Muscle layer of duodenum (tissue), 2 donors: ENCODE data around the gene UQCC5.
"Not testable (repeated sequence)": the region's sequence is repeated elsewhere in the genome, so short reads cannot be mapped to it uniquely, and the experiment has no call there.

Experiments used
- H3K27ac ChIP-seq: one replicate; pipeline ENCODE4 v1.7.0; 2013; ENCODE audit warnings: mild to moderate bottlenecking, low read length
- H3K27me3 ChIP-seq: one replicate; pipeline ENCODE4 v1.7.0; 2013; ENCODE audit warnings: low read depth, mild to moderate bottlenecking, control low read depth, low read length
- H3K36me3 ChIP-seq, 2 donors: one replicate each; pipeline ENCODE4 v1.7.0; 2013; ENCODE audit warnings: low read length in 2 of 2, control low read depth in 1 of 2, mild to moderate bottlenecking in 1 of 2; ENCODE audit not compliant: insufficient read depth in 2 of 2, control insufficient read depth in 1 of 2
- H3K4me1 ChIP-seq, 2 donors: one replicate each; pipeline ENCODE4 v1.7.0; 2013; ENCODE audit warnings: low read length in 2 of 2, mild to moderate bottlenecking in 2 of 2, control low read depth in 1 of 2, moderate library complexity in 1 of 2; ENCODE audit not compliant: insufficient read depth in 2 of 2, control insufficient read depth in 1 of 2
- H3K4me3 ChIP-seq, 2 donors: one replicate each; pipeline ENCODE4 v1.7.0; 2013; ENCODE audit warnings: low read length in 2 of 2, low read depth in 1 of 2, mild to moderate bottlenecking in 1 of 2
- H3K9me3 ChIP-seq, 2 donors: one replicate each; pipeline ENCODE4 v1.7.0; 2013; ENCODE audit warnings: low read length in 2 of 2, control low read depth in 1 of 2, mild to moderate bottlenecking in 1 of 2; ENCODE audit not compliant: control insufficient read depth in 1 of 2
- donor health status: healthy.

The UQCC5 gene

GRCh38 chr3:52525680-52526561 is 10.5 kb upstream of the UQCC5 start:
- peaks cover 0 to 9% of the 10 kb centered on the region in 2 donors for H3K36me3 ChIP-seq
- H3K27me3 ChIP-seq, result no peaks in the 10 kb centered on the region
- no peaks in the 10 kb centered on the region for H3K4me1 ChIP-seq
- no peak overlapping the region for H3K4me3 ChIP-seq
- H3K27ac ChIP-seq, result no peak overlapping the region
- H3K9me3 ChIP-seq, result no peaks in the 10 kb centered on the region

GRCh38 chr3:52526671-52527038 is 9.8 kb upstream of the UQCC5 start:
- not testable (repeated sequence) for H3K27ac ChIP-seq, H3K36me3 ChIP-seq, H3K9me3 ChIP-seq, H3K4me1 ChIP-seq, H3K27me3 ChIP-seq, H3K4me3 ChIP-seq

- H3K27ac ChIP-seq, result no peak overlapping the region
- peaks cover 0 to 9% of the 10 kb centered on the region in 2 donors for H3K36me3 ChIP-seq
- peaks cover 0 to under 1% of the 10 kb centered on the region in 2 donors for H3K4me1 ChIP-seq
- no peak overlapping the region for H3K4me3 ChIP-seq
- H3K9me3 ChIP-seq, result no peaks in the 10 kb centered on the region
- H3K27me3 ChIP-seq, result no peaks in the 10 kb centered on the region
These were observed 9.2 kb upstream of the UQCC5 start for GRCh38 chr3:52527039-52527731.

GRCh38 chr3:52527732-52528585 is 8.4 kb upstream of the UQCC5 start:
- no peaks in the 10 kb centered on the region for H3K27me3 ChIP-seq
- no peaks in the 10 kb centered on the region for H3K9me3 ChIP-seq
- peaks cover 0 to 8% of the 10 kb centered on the region in 2 donors for H3K4me1 ChIP-seq
- H3K36me3 ChIP-seq, result peaks cover 0 to 9% of the 10 kb centered on the region in 2 donors
- H3K27ac ChIP-seq, result no peak overlapping the region
- H3K4me3 ChIP-seq, result no peak overlapping the region

GRCh38 chr3:52528586-52529375 is 7.6 kb upstream of the UQCC5 start:
- H3K4me3 ChIP-seq, result no peak overlapping the region
- H3K4me1 ChIP-seq, result peaks cover 0 to 9% of the 10 kb centered on the region in 2 donors
- no peaks in the 10 kb centered on the region for H3K9me3 ChIP-seq
- H3K36me3 ChIP-seq, result peaks cover 0 to 9% of the 10 kb centered on the region in 2 donors
- no peak overlapping the region for H3K27ac ChIP-seq
- H3K27me3 ChIP-seq, result no peaks in the 10 kb centered on the region

GRCh38 chr3:52529376-52530333 is 6.8 kb upstream of the UQCC5 start:
- no peak overlapping the region for H3K27ac ChIP-seq
- peaks cover 0 to 9% of the 10 kb centered on the region in 2 donors for H3K4me1 ChIP-seq
- H3K27me3 ChIP-seq, result no peaks in the 10 kb centered on the region
- H3K36me3 ChIP-seq, result peaks cover 0 to 9% of the 10 kb centered on the region in 2 donors
- H3K4me3 ChIP-seq, result no peak overlapping the region
- H3K9me3 ChIP-seq, result no peaks in the 10 kb centered on the region

- H3K27ac ChIP-seq, result no peak overlapping the region
- H3K27me3 ChIP-seq, result no peaks in the 10 kb centered on the region
- H3K4me1 ChIP-seq, result peaks cover 0 to 9% of the 10 kb centered on the region in 2 donors
- peaks cover 0 to 9% of the 10 kb centered on the region in 2 donors for H3K36me3 ChIP-seq
- H3K9me3 ChIP-seq, result no peaks in the 10 kb centered on the region
- H3K4me3 ChIP-seq, result no peak overlapping the region
These were observed 5.2 kb upstream of the UQCC5 start for GRCh38 chr3:52530918-52531826.

- Histone ChIP-seq H3K4me3 (no peak overlapping the region), H3K36me3 (peaks cover 0 to 9% of the 10 kb centered on the region in 2 donors), H3K4me1 (peaks cover 0 to 9% of the 10 kb centered on the region in 2 donors), H3K9me3 (no peaks in the 10 kb centered on the region), H3K27ac (no peak overlapping the region), H3K27me3 (no peaks in the 10 kb centered on the region)
These were observed 4.4 kb upstream of the UQCC5 start for GRCh38 chr3:52531860-52532516.

- no peaks in the 10 kb centered on the region for H3K9me3 ChIP-seq
- H3K27me3 ChIP-seq, result no peaks in the 10 kb centered on the region
- H3K27ac ChIP-seq, result no peak overlapping the region
- peaks cover 0 to 7% of the 10 kb centered on the region in 2 donors for H3K36me3 ChIP-seq
- H3K4me1 ChIP-seq, result peaks cover 1 to 12% of the 10 kb centered on the region in 2 donors
- peak overlapping the region in 1 of 2 donors; percentile 62 for H3K4me3 ChIP-seq
These were observed 3.9 kb upstream of the UQCC5 start for GRCh38 chr3:52532517-52532837.
